PC-9 (cell line): Measurements from ENCODE around the gene SHC2. TPM values are rescaled to one million over a fixed set of nuclear protein-coding genes. Genes with fewer than 3 reads are reported as not detected.

Source experiments
- BruUV-seq: library from RNA; stranded (reverse); fragments of 400-500 nt; replicated peaks from 2 replicates; lab custom pipeline; 2021; lab: Mats Ljungman, UMichigan
- CTCF ChIA-PET: fragments of 300-600 bp; sonication (Branson Sonifier 250); formaldehyde crosslinking; loops from one replicate; lab custom pipeline; 2022; ENCODE audit warnings: antibody characterized with exemption; lab: Charles Lee
- POLR2A ChIA-PET: fragments of 300-600 bp; sonication (Branson Sonifier 250); formaldehyde crosslinking; loops from one replicate; lab custom pipeline; 2022; ENCODE audit warnings: antibody characterized with exemption; ENCODE audit not compliant: unreplicated experiment; lab: Charles Lee
- DNase-seq, 2 experiments: peaks; one replicate each; pipeline versions ENCODE4 v3.0.0 to v3.0.0-alpha.2; 2015 to 2022; ENCODE audit warnings: mixed read lengths in 1 of 2
- H2AFZ ChIP-seq: fragments of 200-600 bp; sonication (generic); 2 replicates; pipeline ENCODE4 v1.8.1; 2017; ENCODE audit warnings: antibody characterized with exemption
- H3F3A ChIP-seq: fragments of 200-600 bp; sonication (generic); 2 replicates; pipeline ENCODE4 v1.8.1; 2017; ENCODE audit warnings: antibody characterized with exemption, mild to moderate bottlenecking, low read depth; ENCODE audit not compliant: insufficient read depth
- H3K27ac ChIP-seq: fragments of 200-600 bp; sonication (generic); 2 replicates; pipeline ENCODE4 v1.6.1; 2016; ENCODE audit warnings: mixed run types
- H3K27me3 ChIP-seq: fragments of 200-600 bp; sonication (generic); 2 replicates; pipeline ENCODE4 v1.6.1; 2016; ENCODE audit warnings: low read depth, mixed run types; ENCODE audit not compliant: insufficient read depth
- H3K36me3 ChIP-seq: fragments of 200-600 bp; sonication (generic); 2 replicates; pipeline ENCODE4 v1.6.1; 2016; ENCODE audit warnings: low read depth, mixed run types
- H3K4me1 ChIP-seq: fragments of 200-600 bp; sonication (generic); replicated peaks from 2 replicates; pipeline ENCODE4 v1.6.1; 2016; ENCODE audit warnings: mixed run types; ENCODE audit not compliant: insufficient read depth
- H3K4me2 ChIP-seq: fragments of 200-600 bp; sonication (generic); 2 replicates; pipeline ENCODE4 v1.6.1; 2017; ENCODE audit warnings: mixed run types
- H3K4me3 ChIP-seq: fragments of 200-600 bp; sonication (generic); 2 replicates; pipeline ENCODE4 v1.6.1; 2016; ENCODE audit warnings: mixed run types
- H3K79me2 ChIP-seq: fragments of 200-600 bp; sonication (generic); 2 replicates; pipeline ENCODE4 v1.6.1; 2017; ENCODE audit warnings: low read depth, mixed run types
- H3K9me2 ChIP-seq: fragments of 200-600 bp; sonication (generic); 2 replicates; pipeline ENCODE4 v1.8.1; 2017; ENCODE audit warnings: mild to moderate bottlenecking; ENCODE audit not compliant: insufficient read depth
- H3K9me3 ChIP-seq: fragments of 200-600 bp; sonication (generic); 2 replicates; pipeline ENCODE4 v1.8.1; 2016; ENCODE audit warnings: low read depth; ENCODE audit not compliant: insufficient read depth
- H4K20me1 ChIP-seq: fragments of 200-600 bp; sonication (generic); 2 replicates; pipeline ENCODE4 v1.8.1; 2017; ENCODE audit not compliant: insufficient read depth
- CTCF ChIP-seq: fragments of 200-600 bp; sonication (generic); conservative IDR thresholded peaks from 2 replicates; pipeline ENCODE4 v1.6.1; 2017; ENCODE audit warnings: mixed run types, antibody characterized with exemption, mild to moderate bottlenecking, moderate library complexity
- EZH2 ChIP-seq: fragments of 200-600 bp; sonication (generic); IDR thresholded peaks from 2 replicates; pipeline ENCODE4 v1.8.0; 2017; ENCODE audit warnings: antibody characterized with exemption, low read depth
- intact Hi-C: fragments of 100-400 bp; cut with micrococcal nuclease; formaldehyde crosslinking; loops from one replicate; pipeline ENCODE4 v1.10.0; 2022; ENCODE audit not compliant: unreplicated experiment
- total RNA-seq: library from RNA; stranded (reverse); gene quantifications from 2 replicates; pipeline ENCODE4 v1.2.3, GENCODE V29; 2021

Gene SHC2
- total RNA-seq, 1 experiment from 2014 or later, result 0.70 TPM

GRCh38 chr19:495081-495401 lies 34.2 kb upstream of the SHC2 start:
- BruUV-seq, result no TSS peak
- ChIA-PET CTCF (no interaction called here), POLR2A (no interaction called here)

GRCh38 chr19:494171-495080 lies 33.6 kb upstream of the SHC2 start:
- CTCF ChIA-PET, result no interaction called here
- POLR2A ChIA-PET, result no interaction called here

More at GRCh38 chr19:495081-495401, 34.2 kb upstream of the SHC2 start:
- TF ChIP-seq CTCF (no peak), EZH2 (no peak)
- Histone ChIP-seq H3K9me3 (no peaks in the 10 kb centered on the region), H3F3A (peaks cover 41% of the 10 kb centered on the region), H3K36me3 (no peaks in the 10 kb centered on the region), H3K4me1 (no peaks in the 10 kb centered on the region), H4K20me1 (no peaks in the 10 kb centered on the region), H3K4me3 (no peak overlapping the region), H3K79me2 (no peaks in the 10 kb centered on the region), H2AFZ (no peak overlapping the region), H3K27ac (no peak overlapping the region), H3K4me2 (no peak overlapping the region), H3K9me2 (no peaks in the 10 kb centered on the region), H3K27me3 (no peaks in the 10 kb centered on the region)
- no peak for DNase-seq
- intact Hi-C loops, result no loop called here

More at GRCh38 chr19:494171-495080, 33.6 kb upstream of the SHC2 start:
- no peak for TF ChIP-seq CTCF
- no peak for TF ChIP-seq EZH2
- no TSS peak for BruUV-seq
- H3K4me3 ChIP-seq, result no peak overlapping the region
- no peaks in the 10 kb centered on the region for H3K79me2 ChIP-seq
- H3K9me2 ChIP-seq, result no peaks in the 10 kb centered on the region
- no peak overlapping the region for H2AFZ ChIP-seq
- no peak for DNase-seq
- H3F3A ChIP-seq, result peaks cover 44% of the 10 kb centered on the region
- H3K27ac ChIP-seq, result no peak overlapping the region
- H3K27me3 ChIP-seq, result no peaks in the 10 kb centered on the region
- no peaks in the 10 kb centered on the region for H3K36me3 ChIP-seq
- no peak overlapping the region for H3K4me2 ChIP-seq
- H3K4me1 ChIP-seq, result no peaks in the 10 kb centered on the region
- intact Hi-C loops, result no loop called here
- H3K9me3 ChIP-seq, result no peaks in the 10 kb centered on the region
- no peaks in the 10 kb centered on the region for H4K20me1 ChIP-seq
